ENCODE data around the gene RXRA. TPM values are rescaled to one million over a fixed set of nuclear protein-coding genes. Genes with fewer than 3 reads are reported as not detected.

RXRA gene
- total RNA-seq, 1 donor from 2014 or later = 29.6 TPM

- DNase-seq = no peak
Measured at GRCh38 chr9:134435550-134436378, 109.5 kb downstream of the RXRA start.

- no peak for DNase-seq
Measured at GRCh38 chr9:134436379-134436762, 110.1 kb downstream of the RXRA start.

GRCh38 chr9:134436911-134437310, 110.7 kb downstream of the RXRA start:
- DNase-seq = no peak

GRCh38 chr9:134437403-134438194, 111.3 kb downstream of the RXRA start:
- no peak for DNase-seq

GRCh38 chr9:134438195-134438788, 112.0 kb downstream of the RXRA start:
- no peak for DNase-seq

- DNase-seq = no peak
Measured at GRCh38 chr9:134439368-134439784, 113.1 kb downstream of the RXRA start.

GRCh38 chr9:134440636-134441226, 114.5 kb downstream of the RXRA start:
- DNase-seq = no peak

GRCh38 chr9:134441227-134442084, 115.2 kb downstream of the RXRA start:
- no peak for DNase-seq

- peak; percentile 46 for DNase-seq
Measured at GRCh38 chr9:134442085-134442474, 115.8 kb downstream of the RXRA start.

- DNase-seq = no peak
Measured at GRCh38 chr9:134442486-134443173, 116.4 kb downstream of the RXRA start.

GRCh38 chr9:134443174-134444037, 117.2 kb downstream of the RXRA start:
- peak; percentile 70 for DNase-seq

GRCh38 chr9:134444038-134444315, 117.7 kb downstream of the RXRA start:
- no peak for DNase-seq

- DNase-seq = no peak
Measured at GRCh38 chr9:134445000-134445399, 118.7 kb downstream of the RXRA start.

GRCh38 chr9:134449180-134449916, 123.1 kb downstream of the RXRA start:
- peak; percentile 99 for DNase-seq

- DNase-seq = no peak
Measured at GRCh38 chr9:134451700-134452458, 125.6 kb downstream of the RXRA start.

GRCh38 chr9:134452728-134453127, 126.5 kb downstream of the RXRA start:
- DNase-seq = no peak

- no peak for DNase-seq
Measured at GRCh38 chr9:134453776-134454475, 127.7 kb downstream of the RXRA start.

GRCh38 chr9:134454476-134454857, 128.2 kb downstream of the RXRA start:
- DNase-seq = no peak

Measured in skin of body (tissue), 2 donors.